ENCODE results near the gene KLK1. TPM values are rescaled to one million over a fixed set of nuclear protein-coding genes. Genes with fewer than 3 reads are reported as not detected.

Gene KLK1
- total RNA-seq = 1 to 10 TPM in 2 of 4 donors, under 1 TPM in 1, not detected in 1; 0.78 to 1.8 (median 1.5) TPM

DNA sequence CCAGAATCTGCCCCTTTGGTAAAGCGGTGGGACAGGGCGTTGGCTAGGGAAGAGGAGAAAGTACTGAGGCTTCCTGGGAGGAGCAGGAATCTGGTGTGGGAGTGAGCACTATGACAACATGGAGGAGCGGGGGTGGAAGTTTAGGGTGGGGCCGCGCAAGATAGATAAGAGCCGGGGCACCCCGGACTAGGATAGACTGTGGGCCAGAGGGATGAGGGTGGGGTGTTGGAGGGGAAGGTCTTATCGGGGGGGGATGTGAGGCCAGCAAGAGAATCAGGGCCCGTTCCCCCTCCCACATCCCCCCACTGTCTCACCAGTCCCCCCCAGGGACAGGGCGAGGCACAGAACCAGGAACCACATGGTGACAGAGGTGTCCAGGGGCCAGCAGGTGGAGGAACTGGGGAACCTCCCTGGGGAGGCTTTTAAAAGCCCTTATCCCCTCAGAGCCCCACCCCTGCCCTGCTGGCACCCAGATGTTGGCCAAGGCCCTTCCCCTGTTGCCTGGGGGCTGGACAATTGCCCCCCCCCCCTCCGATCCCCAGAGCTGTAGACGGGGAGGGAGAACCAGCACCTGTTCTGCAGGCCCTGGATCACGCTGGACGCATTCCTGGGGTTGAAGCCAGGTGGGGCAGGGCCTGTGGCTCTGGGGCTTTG lies at the start of gene KLK1:
KLK1 (minus strand) TSS at position 399 of the 654 bp plus-strand sequence; CDS start at position 360, 39 bp downstream.
- peaks cover 0 to 9% (median 0%) of the 10 kb centered on the region in 4 donors for H3K9me3 ChIP-seq
- no peak within 1 kb of the TSS for H3K4me3 ChIP-seq
- 61 to 67% methylated on average over 12 to 14 of the region's 14 CpGs for WGBS, 2 donors
- H3K36me3 ChIP-seq = no peaks in the 10 kb centered on the region
- H3K27ac ChIP-seq = no peak within 1 kb of the TSS
- no peak for DNase-seq (ENCODE audit: low spot score in 2 of 2)
- peaks cover 0 to 14% (median 2%) of the 10 kb centered on the region in 4 donors for H3K4me1 ChIP-seq
- peaks cover 0 to 56% of the 10 kb centered on the region in 2 donors for H3K27me3 ChIP-seq
- TF ChIP-seq POLR2A (IDR thresholded peaks at IDR 0.05) (no peak), EP300 (IDR thresholded peaks at IDR 0.05) (no peak)
- TF ChIP-seq, protein P1, sequence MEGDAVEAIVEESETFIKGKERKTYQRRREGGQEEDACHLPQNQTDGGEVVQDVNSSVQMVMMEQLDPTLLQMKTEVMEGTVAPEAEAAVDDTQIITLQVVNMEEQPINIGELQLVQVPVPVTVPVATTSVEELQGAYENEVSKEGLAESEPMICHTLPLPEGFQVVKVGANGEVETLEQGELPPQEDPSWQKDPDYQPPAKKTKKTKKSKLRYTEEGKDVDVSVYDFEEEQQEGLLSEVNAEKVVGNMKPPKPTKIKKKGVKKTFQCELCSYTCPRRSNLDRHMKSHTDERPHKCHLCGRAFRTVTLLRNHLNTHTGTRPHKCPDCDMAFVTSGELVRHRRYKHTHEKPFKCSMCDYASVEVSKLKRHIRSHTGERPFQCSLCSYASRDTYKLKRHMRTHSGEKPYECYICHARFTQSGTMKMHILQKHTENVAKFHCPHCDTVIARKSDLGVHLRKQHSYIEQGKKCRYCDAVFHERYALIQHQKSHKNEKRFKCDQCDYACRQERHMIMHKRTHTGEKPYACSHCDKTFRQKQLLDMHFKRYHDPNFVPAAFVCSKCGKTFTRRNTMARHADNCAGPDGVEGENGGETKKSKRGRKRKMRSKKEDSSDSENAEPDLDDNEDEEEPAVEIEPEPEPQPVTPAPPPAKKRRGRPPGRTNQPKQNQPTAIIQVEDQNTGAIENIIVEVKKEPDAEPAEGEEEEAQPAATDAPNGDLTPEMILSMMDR (IDR thresholded peaks at IDR 0.05) = no peak

DNA sequence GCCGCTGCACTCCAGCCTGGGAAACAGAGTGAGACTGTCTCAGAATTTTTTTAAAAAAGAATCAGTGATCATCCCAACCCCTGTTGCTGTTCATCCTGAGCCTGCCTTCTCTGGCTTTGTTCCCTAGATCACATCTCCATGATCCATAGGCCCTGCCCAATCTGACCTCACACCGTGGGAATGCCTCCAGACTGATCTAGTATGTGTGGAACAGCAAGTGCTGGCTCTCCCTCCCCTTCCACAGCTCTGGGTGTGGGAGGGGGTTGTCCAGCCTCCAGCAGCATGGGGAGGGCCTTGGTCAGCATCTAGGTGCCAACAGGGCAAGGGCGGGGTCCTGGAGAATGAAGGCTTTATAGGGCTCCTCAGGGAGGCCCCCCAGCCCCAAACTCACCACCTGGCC lies 49.5 kb upstream of the KLK1 start, which contains the start of gene KLK2:
KLK2 (plus strand) TSS at position 384 of the 400 bp plus-strand sequence. CDS start 35 bp downstream, outside the sequence.
- Histone ChIP-seq H3K4me1 (peaks cover 0 to 3% (median 0%) of the 10 kb centered on the region in 4 donors), H3K27me3 (peaks cover 0 to 16% of the 10 kb centered on the region in 2 donors), H3K27ac (no peak within 1 kb of the TSS), H3K4me3 (no peak within 1 kb of the TSS), H3K9me3 (no peaks in the 10 kb centered on the region), H3K36me3 (no peaks in the 10 kb centered on the region)
- TF ChIP-seq, protein P1 (IDR thresholded peaks at IDR 0.05) = no peak
- TF ChIP-seq EP300 (IDR thresholded peaks at IDR 0.05) (no peak), POLR2A (IDR thresholded peaks at IDR 0.05) (no peak)
- 48 to 65% methylated on average over 3 of the region's 3 CpGs for WGBS, 2 donors
- DNase-seq (ENCODE audit: low spot score in 2 of 2) = no peak

DNA sequence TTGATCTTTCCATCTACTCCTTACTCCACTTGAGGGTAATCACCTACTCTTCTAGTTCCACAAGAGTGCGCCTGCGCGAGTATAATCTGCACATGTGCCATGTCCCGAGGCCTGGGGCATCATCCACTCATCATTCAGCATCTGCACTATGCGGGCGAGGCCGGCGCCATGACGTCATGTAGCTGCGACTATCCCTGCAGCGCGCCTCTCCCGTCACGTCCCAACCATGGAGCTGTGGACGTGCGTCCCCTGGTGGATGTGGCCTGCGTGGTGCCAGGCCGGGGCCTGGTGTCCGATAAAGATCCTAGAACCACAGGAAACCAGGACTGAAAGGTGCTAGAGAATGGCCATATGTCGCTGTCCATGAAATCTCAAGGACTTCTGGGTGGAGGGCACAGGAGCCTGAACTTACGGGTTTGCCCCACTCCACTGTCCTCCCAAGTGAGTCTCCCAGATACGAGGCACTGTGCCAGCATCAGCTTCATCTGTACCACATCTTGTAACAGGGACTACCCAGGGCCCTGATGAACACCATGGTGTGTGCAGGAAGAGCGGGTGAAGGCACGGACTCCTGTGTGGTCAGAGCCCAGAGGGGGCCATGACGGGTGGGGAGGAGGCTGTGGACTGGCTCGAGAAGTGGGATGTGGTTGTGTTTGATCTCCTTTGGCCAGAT lies 47.0 kb upstream of the KLK1 start:
- H3K9me3 ChIP-seq = no peaks in the 10 kb centered on the region
- peaks cover 0 to 3% (median 0%) of the 10 kb centered on the region in 4 donors for H3K4me1 ChIP-seq
- TF ChIP-seq, protein P1 (IDR thresholded peaks at IDR 0.05) = no peak
- TF ChIP-seq POLR2A (IDR thresholded peaks at IDR 0.05) (no peak), EP300 (IDR thresholded peaks at IDR 0.05) (no peak)
- no peaks in the 10 kb centered on the region for H3K27me3 ChIP-seq
- H3K4me3 ChIP-seq = no peak overlapping the region
- no peak for DNase-seq (ENCODE audit: low spot score in 2 of 2)
- H3K27ac ChIP-seq = no peak overlapping the region
- no peaks in the 10 kb centered on the region for H3K36me3 ChIP-seq
- WGBS, 2 donors = 62 to 70% methylated on average over 22 to 26 of the region's 26 CpGs

DNA sequence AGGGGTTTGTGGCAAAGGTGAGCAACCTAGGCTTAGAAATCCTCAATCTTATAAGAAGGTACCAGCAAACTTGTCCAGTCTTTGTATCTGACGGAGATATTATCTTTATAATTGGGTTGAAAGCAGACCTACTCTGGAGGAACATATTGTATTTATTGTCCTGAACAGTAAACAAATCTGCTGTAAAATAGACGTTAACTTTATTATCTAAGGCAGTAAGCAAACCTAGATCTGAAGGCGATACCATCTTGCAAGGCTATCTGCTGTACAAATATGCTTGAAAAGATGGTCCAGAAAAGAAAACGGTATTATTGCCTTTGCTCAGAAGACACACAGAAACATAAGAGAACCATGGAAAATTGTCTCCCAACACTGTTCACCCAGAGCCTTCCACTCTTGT lies 45.9 kb upstream of the KLK1 start:
- no peak overlapping the region for H3K4me3 ChIP-seq
- no peaks in the 10 kb centered on the region for H3K9me3 ChIP-seq
- no peaks in the 10 kb centered on the region for H3K36me3 ChIP-seq
- H3K27me3 ChIP-seq = no peaks in the 10 kb centered on the region
- no peak for DNase-seq (ENCODE audit: low spot score in 2 of 2)
- TF ChIP-seq, protein P1 (IDR thresholded peaks at IDR 0.05) = no peak
- no peak overlapping the region for H3K27ac ChIP-seq
- 91 to 92% methylated on average over 4 of the region's 4 CpGs for WGBS, 2 donors
- H3K4me1 ChIP-seq = peaks cover 0 to 3% (median 0%) of the 10 kb centered on the region in 4 donors

Measured in tibial nerve (tissue), 4 donors.